Measurements from ENCODE around the gene CHTF18.
"Not testable (repeated sequence)": the region's sequence is repeated elsewhere in the genome, so short reads cannot be mapped to it uniquely, and the experiment has no call there.

Gene CHTF18

GRCh38 chr16:776298-776697 is 12.1 kb upstream of the CHTF18 start:
- not testable (repeated sequence) for H3K27ac ChIP-seq (ENCODE audit: low read length); H3K9me3 ChIP-seq (ENCODE audit: control insufficient read depth, insufficient read depth, low read length); H3K27me3 ChIP-seq (ENCODE audit: control insufficient read depth, insufficient read depth, low read length); H3K36me3 ChIP-seq (ENCODE audit: control insufficient read depth, insufficient read depth, low read length); DNase-seq (ENCODE audit: low read depth, low spot score); H3K4me1 ChIP-seq (ENCODE audit: control insufficient read depth, insufficient read depth, low read length); H3K4me3 ChIP-seq (ENCODE audit: low read length)
- WGBS (ENCODE audit: insufficient coverage, insufficient read length), result no CpG with 5 or more reads among the region's 10 CpGs

- WGBS (ENCODE audit: insufficient coverage, insufficient read length), result no CpG with 5 or more reads among the region's 9 CpGs
- no peak overlapping the region for H3K27ac ChIP-seq (ENCODE audit: low read length)
- peaks cover 3% of the 10 kb centered on the region; the same call in 1 of the 2 replicates for H3K36me3 ChIP-seq (ENCODE audit: control insufficient read depth, insufficient read depth, low read length)
- no peak overlapping the region for H3K4me3 ChIP-seq (ENCODE audit: low read length)
- no peaks in the 10 kb centered on the region for H3K9me3 ChIP-seq (ENCODE audit: control insufficient read depth, insufficient read depth, low read length)
- no peaks in the 10 kb centered on the region for H3K27me3 ChIP-seq (ENCODE audit: control insufficient read depth, insufficient read depth, low read length)
- no peaks in the 10 kb centered on the region; the same call in 1 of the 2 replicates for H3K4me1 ChIP-seq (ENCODE audit: control insufficient read depth, insufficient read depth, low read length)
- DNase-seq (ENCODE audit: low read depth, low spot score), result no peak
Observed at GRCh38 chr16:776824-777223, 11.6 kb upstream of the CHTF18 start.

GRCh38 chr16:777826-778225 is 10.6 kb upstream of the CHTF18 start:
- no CpG with 5 or more reads among the region's 16 CpGs for WGBS (ENCODE audit: insufficient coverage, insufficient read length)
- DNase-seq (ENCODE audit: low read depth, low spot score), result no peak
- no peaks in the 10 kb centered on the region for H3K27me3 ChIP-seq (ENCODE audit: control insufficient read depth, insufficient read depth, low read length)
- H3K9me3 ChIP-seq (ENCODE audit: control insufficient read depth, insufficient read depth, low read length), result no peaks in the 10 kb centered on the region
- no peaks in the 10 kb centered on the region; the same call in 1 of the 2 replicates for H3K4me1 ChIP-seq (ENCODE audit: control insufficient read depth, insufficient read depth, low read length)
- no peak overlapping the region for H3K27ac ChIP-seq (ENCODE audit: low read length)
- no peak overlapping the region for H3K4me3 ChIP-seq (ENCODE audit: low read length)
- peaks cover 3% of the 10 kb centered on the region; the same call in 1 of the 2 replicates for H3K36me3 ChIP-seq (ENCODE audit: control insufficient read depth, insufficient read depth, low read length)

- peaks cover 3% of the 10 kb centered on the region; the same call in 1 of the 2 replicates for H3K36me3 ChIP-seq (ENCODE audit: control insufficient read depth, insufficient read depth, low read length)
- no peak overlapping the region for H3K4me3 ChIP-seq (ENCODE audit: low read length)
- WGBS (ENCODE audit: insufficient coverage, insufficient read length), result no CpG with 5 or more reads among the region's 11 CpGs
- no peak for DNase-seq (ENCODE audit: low read depth, low spot score)
- no peak overlapping the region for H3K27ac ChIP-seq (ENCODE audit: low read length)
- H3K9me3 ChIP-seq (ENCODE audit: control insufficient read depth, insufficient read depth, low read length), result no peaks in the 10 kb centered on the region
- H3K27me3 ChIP-seq (ENCODE audit: control insufficient read depth, insufficient read depth, low read length), result no peaks in the 10 kb centered on the region
- no peaks in the 10 kb centered on the region; the same call in 1 of the 2 replicates for H3K4me1 ChIP-seq (ENCODE audit: control insufficient read depth, insufficient read depth, low read length)
Observed at GRCh38 chr16:778447-778846, 10.0 kb upstream of the CHTF18 start.

- H3K27me3 ChIP-seq (ENCODE audit: control insufficient read depth, insufficient read depth, low read length), result no peaks in the 10 kb centered on the region
- no peaks in the 10 kb centered on the region; the same call in 1 of the 2 replicates for H3K4me1 ChIP-seq (ENCODE audit: control insufficient read depth, insufficient read depth, low read length)
Observed at GRCh38 chr16:778909-779527, 9.4 kb upstream of the CHTF18 start.

GRCh38 chr16:779561-779960 is 8.9 kb upstream of the CHTF18 start:
- Histone ChIP-seq H3K27me3 (ENCODE audit: control insufficient read depth, insufficient read depth, low read length) (no peaks in the 10 kb centered on the region), H3K4me3 (ENCODE audit: low read length) (no peak overlapping the region), H3K36me3 (ENCODE audit: control insufficient read depth, insufficient read depth, low read length) (peaks cover 2% of the 10 kb centered on the region; the same call in 1 of the 2 replicates), H3K4me1 (ENCODE audit: control insufficient read depth, insufficient read depth, low read length) (no peaks in the 10 kb centered on the region; the same call in 1 of the 2 replicates), H3K9me3 (ENCODE audit: control insufficient read depth, insufficient read depth, low read length) (no peaks in the 10 kb centered on the region), H3K27ac (ENCODE audit: low read length) (no peak overlapping the region)
- WGBS (ENCODE audit: insufficient coverage, insufficient read length), result no CpG with 5 or more reads among the region's 13 CpGs
- DNase-seq (ENCODE audit: low read depth, low spot score), result no peak

More at GRCh38 chr16:778909-779527, 9.4 kb upstream of the CHTF18 start:
- H3K9me3 ChIP-seq (ENCODE audit: control insufficient read depth, insufficient read depth, low read length), result no peaks in the 10 kb centered on the region
- H3K36me3 ChIP-seq (ENCODE audit: control insufficient read depth, insufficient read depth, low read length), result peaks cover 3% of the 10 kb centered on the region; the same call in 1 of the 2 replicates
- H3K4me3 ChIP-seq (ENCODE audit: low read length), result no peak overlapping the region
- WGBS (ENCODE audit: insufficient coverage, insufficient read length), result 100% methylated on average over 2 of the region's 6 CpGs
- H3K27ac ChIP-seq (ENCODE audit: low read length), result no peak overlapping the region
- DNase-seq (ENCODE audit: low read depth, low spot score), result no peak

GRCh38 chr16:780296-780695 is 8.1 kb upstream of the CHTF18 start:
- DNase-seq (ENCODE audit: low read depth, low spot score), result no peak
- Histone ChIP-seq H3K4me3 (ENCODE audit: low read length) (no peak overlapping the region), H3K27ac (ENCODE audit: low read length) (no peak overlapping the region), H3K9me3 (ENCODE audit: control insufficient read depth, insufficient read depth, low read length) (no peaks in the 10 kb centered on the region), H3K36me3 (ENCODE audit: control insufficient read depth, insufficient read depth, low read length) (no peaks in the 10 kb centered on the region), H3K4me1 (ENCODE audit: control insufficient read depth, insufficient read depth, low read length) (no peaks in the 10 kb centered on the region), H3K27me3 (ENCODE audit: control insufficient read depth, insufficient read depth, low read length) (no peaks in the 10 kb centered on the region)
- WGBS (ENCODE audit: insufficient coverage, insufficient read length), result no CpG with 5 or more reads among the region's 16 CpGs

GRCh38 chr16:781346-782010 is 6.9 kb upstream of the CHTF18 start:
- peaks cover 5% of the 10 kb centered on the region; the same call in 1 of the 2 replicates for H3K36me3 ChIP-seq (ENCODE audit: control insufficient read depth, insufficient read depth, low read length)
- no peaks in the 10 kb centered on the region for H3K4me1 ChIP-seq (ENCODE audit: control insufficient read depth, insufficient read depth, low read length)
- no peak overlapping the region for H3K4me3 ChIP-seq (ENCODE audit: low read length)
- H3K27ac ChIP-seq (ENCODE audit: low read length), result no peak overlapping the region
- H3K27me3 ChIP-seq (ENCODE audit: control insufficient read depth, insufficient read depth, low read length), result no peaks in the 10 kb centered on the region
- WGBS (ENCODE audit: insufficient coverage, insufficient read length), result no CpG with 5 or more reads among the region's 19 CpGs
- H3K9me3 ChIP-seq (ENCODE audit: control insufficient read depth, insufficient read depth, low read length), result no peaks in the 10 kb centered on the region
- no peak for DNase-seq (ENCODE audit: low read depth, low spot score)

GRCh38 chr16:782258-782657 is 6.2 kb upstream of the CHTF18 start:
- no CpG with 5 or more reads among the region's 6 CpGs for WGBS (ENCODE audit: insufficient coverage, insufficient read length)
- no peak for DNase-seq (ENCODE audit: low read depth, low spot score)
- Histone ChIP-seq H3K4me1 (ENCODE audit: control insufficient read depth, insufficient read depth, low read length) (no peaks in the 10 kb centered on the region), H3K27me3 (ENCODE audit: control insufficient read depth, insufficient read depth, low read length) (no peaks in the 10 kb centered on the region), H3K4me3 (ENCODE audit: low read length) (no peak overlapping the region), H3K27ac (ENCODE audit: low read length) (no peak overlapping the region), H3K36me3 (ENCODE audit: control insufficient read depth, insufficient read depth, low read length) (peaks cover 10% of the 10 kb centered on the region; the same call in 1 of the 2 replicates), H3K9me3 (ENCODE audit: control insufficient read depth, insufficient read depth, low read length) (no peaks in the 10 kb centered on the region)

- H3K9me3 ChIP-seq (ENCODE audit: control insufficient read depth, insufficient read depth, low read length), result no peaks in the 10 kb centered on the region
- no peaks in the 10 kb centered on the region for H3K27me3 ChIP-seq (ENCODE audit: control insufficient read depth, insufficient read depth, low read length)
- no peak for DNase-seq (ENCODE audit: low read depth, low spot score)
- H3K4me3 ChIP-seq (ENCODE audit: low read length), result no peak overlapping the region
- H3K27ac ChIP-seq (ENCODE audit: low read length), result no peak overlapping the region
- peaks cover 10% of the 10 kb centered on the region; the same call in 1 of the 2 replicates for H3K36me3 ChIP-seq (ENCODE audit: control insufficient read depth, insufficient read depth, low read length)
- WGBS (ENCODE audit: insufficient coverage, insufficient read length), result no CpG with 5 or more reads among the region's 36 CpGs
- no peaks in the 10 kb centered on the region; the same call in 1 of the 2 replicates for H3K4me1 ChIP-seq (ENCODE audit: control insufficient read depth, insufficient read depth, low read length)
Observed at GRCh38 chr16:782766-783403, 5.5 kb upstream of the CHTF18 start.
